Heart left ventricle (tissue), 16 donors: ENCODE results near the gene SLC66A2. TPM values are rescaled to one million over a fixed set of nuclear protein-coding genes. Genes with fewer than 3 reads are reported as not detected.
"Not testable (repeated sequence)": the region's sequence is repeated elsewhere in the genome, so short reads cannot be mapped to it uniquely, and the experiment has no call there.

ENCODE experiments used
- ATAC-seq, 4 donors: fragments of 200-7000 bp; cut with Tn5 transposase; one replicate each; pipeline ENCODE4 v1.9.1; 2020 to 2022; ENCODE audit warnings: moderate library complexity in 4 of 4, mild to moderate bottlenecking in 3 of 4, moderate number of reproducible peaks in 1 of 4
- DNase-seq, 5 donors: peaks; one replicate each; pipeline ENCODE4 v3.0.0-alpha.2; 2020
- H3K27ac ChIP-seq, 12 donors: fragments of 200-600 bp; sonication (generic) in 4 of 12; one replicate each; pipeline versions ENCODE4 v1.5.0 to v1.8.0; 2016 to 2022; ENCODE audit warnings: mild to moderate bottlenecking in 2 of 12
- H3K27me3 ChIP-seq, 9 donors: fragments of 200-600 bp; sonication (generic) in 2 of 9; one replicate each; pipeline versions ENCODE4 v1.5.1 to v1.8.0; 2016 to 2022; ENCODE audit warnings: mild to moderate bottlenecking in 3 of 9
- H3K36me3 ChIP-seq, 9 donors: fragments of 200-600 bp; sonication (generic) in 2 of 9; one replicate each; pipeline versions ENCODE4 v1.5.0 to v1.8.0; 2018 to 2022; ENCODE audit warnings: mild to moderate bottlenecking in 2 of 9
- H3K4me1 ChIP-seq, 12 donors: fragments of 200-600 bp; sonication (generic) in 4 of 12; one replicate each; pipeline versions ENCODE4 v1.5.0 to v1.8.0; 2016 to 2022; ENCODE audit warnings: mild to moderate bottlenecking in 3 of 12
- H3K4me3 ChIP-seq, 12 donors: fragments of 200-600 bp; sonication (generic) in 4 of 12; one replicate each; pipeline versions ENCODE4 v1.5.0 to v1.8.0; 2017 to 2022; ENCODE audit warnings: mild to moderate bottlenecking in 9 of 12, moderate library complexity in 4 of 12
- H3K9me3 ChIP-seq, 12 donors: fragments of 200-600 bp; sonication (generic) in 4 of 12; one replicate each; pipeline versions ENCODE4 v1.5.0 to v1.8.0; 2016 to 2022; ENCODE audit warnings: mild to moderate bottlenecking in 1 of 12
- CTCF ChIP-seq, 12 donors: fragments of 200-600 bp; sonication (generic) in 4 of 12; IDR thresholded peaks; one replicate each; pipeline versions ENCODE4 v1.5.0 to v1.8.0; 2018 to 2022; ENCODE audit warnings: antibody characterized with exemption in 12 of 12, mild to moderate bottlenecking in 5 of 12
- POLR2A ChIP-seq, 2 donors: fragments of 450-650 bp; IDR thresholded peaks; one replicate each; pipeline ENCODE4 v1.6.1; 2017; ENCODE audit warnings: antibody characterized with exemption in 2 of 2, mild to moderate bottlenecking in 2 of 2, moderate library complexity in 2 of 2
- WGBS, 4 donors: extraction: QIAGEN DNeasy Blood & Tissue Kit in 2 of 4; methylation state at CpG; one replicate each; pipeline versions ENCODE4 v1.1.5 to v1.1.7; 2013 to 2018; 5-methylcytosine and 5-hydroxymethylcytosine counted together
- intact Hi-C, 10 donors: fragments of 100-400 bp; cut with DNase I; formaldehyde crosslinking; loops; one replicate each; pipeline versions ENCODE4 v1.11.1 to v1.14.2; 2022
- polyA plus RNA-seq, 2 donors: library from polyadenylated mRNA; stranded (reverse); fragments of 200-250 nt; gene quantifications; one replicate each; pipeline ENCODE4 v1.2.3, GENCODE V29; 2013
- total RNA-seq, 9 donors: library from RNA; depleted of rRNA in 2 of 9; stranded (reverse); fragments of >200 nt in 2 of 9; fragmentation: NEBNext Ultra II Directional in 3 of 9; extraction: Animal tissue kit (Norgen Biotek cat#: 25700) in 3 of 9; gene quantifications; one replicate each; pipeline versions ENCODE4 v1.1.0 to v1.2.4, GENCODE V29; 2016 to 2023
- donor health status: ischemic (EF 13 %, LVEDD 7.1; RV severe dilation, severe dysfunction).
- donor health status: healthy with polysubstance abuse.
- donor health status: DM: no; HTN: yes; CAD: no.
- donor health status: DM: no; HTN: no; CAD: no.
- donor health status: ischemic (EF 25% LVEDD 6.9; RV normal size, moderate dysfunction).
- donor health status: ischemic (EF 25% LVEDD 5.7; RV mildly dilated, moderate dysfunction).
- donor health status: healthy.
- donor health status: DM: yes; HTN: yes; CAD: no.
- donor health status: ischemic (EF 35%, LVEDD 5.7; RV mildly dilated, moderate dysfunction).
- donor health status: nonischemic (EF 11% LVEDD 7.7; RV severe dilation, severe dysfunction).
- donor health status: DM: yes; HTN: yes; CAD: no.
- donor health status: PGD.
- donor health status: ischemic (EF 29% LVEDD 5.4; RV normal size, mild dysfunction).
- donor health status: nonischemic (EF 23%, LVEDD 6.1; RV moderate dilation, normal function).

Gene SLC66A2
- total and polyA plus RNA-seq, 11 donors: 19.7 to 33.4 (median 26.6) TPM

GRCh38 chr18:79879566-79879965 lies 71.9 kb downstream of the SLC66A2 start:
- Histone ChIP-seq H3K9me3 (peaks cover 0 to 4% (median 0%) of the 10 kb centered on the region in 12 donors), H3K4me1 (no peaks in the 10 kb centered on the region), H3K27me3 (peaks cover 0 to 8% (median 0%) of the 10 kb centered on the region in 9 donors), H3K4me3 (no peak overlapping the region), H3K27ac (no peak overlapping the region), H3K36me3 (no peaks in the 10 kb centered on the region)
- 85 to 91% (median 89%) methylated on average over 12 of the region's 12 CpGs for WGBS, 4 donors
- ATAC-seq (no peak), DNase-seq (no peak)
- TF ChIP-seq CTCF (IDR thresholded peaks at IDR 0.05) (no peak), POLR2A (IDR thresholded peaks at IDR 0.05) (no peak)
- intact Hi-C loops: no loop called here

- TF ChIP-seq CTCF (IDR thresholded peaks at IDR 0.05) (no peak), POLR2A (IDR thresholded peaks at IDR 0.05) (no peak)
- no peak for DNase-seq
- H3K36me3 ChIP-seq: no peaks in the 10 kb centered on the region
- no peak overlapping the region for H3K27ac ChIP-seq
- H3K9me3 ChIP-seq: peaks cover 0 to 4% (median 0%) of the 10 kb centered on the region in 12 donors
- no peaks in the 10 kb centered on the region for H3K4me1 ChIP-seq
- WGBS, 4 donors: 82 to 89% (median 84%) methylated on average over 18 to 20 of the region's 20 CpGs
- H3K27me3 ChIP-seq: peaks cover 0 to 15% (median 5%) of the 10 kb centered on the region in 9 donors
- ATAC-seq: no peak
- H3K4me3 ChIP-seq: no peak overlapping the region
- intact Hi-C loops: no loop called here
These were observed 72.6 kb downstream of the SLC66A2 start for GRCh38 chr18:79878741-79879378.

GRCh38 chr18:79878246-79878645 lies 73.2 kb downstream of the SLC66A2 start:
- H3K36me3 ChIP-seq, DNase-seq, H3K27ac ChIP-seq, H3K4me3 ChIP-seq, ATAC-seq, H3K4me1 ChIP-seq, intact Hi-C loops, H3K9me3 ChIP-seq: not testable (repeated sequence)
- WGBS, 4 donors: 89 to 94% (median 92%) methylated on average over 17 to 25 of the region's 25 CpGs
- H3K27me3 ChIP-seq: peaks cover 0 to 21% (median 8%) of the 10 kb centered on the region in 9 donors

GRCh38 chr18:79877163-79878091 lies 74.0 kb downstream of the SLC66A2 start:
- Histone ChIP-seq H3K4me3 (no peak overlapping the region), H3K27ac (no peak overlapping the region), H3K9me3 (peaks cover 0 to 4% (median 0%) of the 10 kb centered on the region in 12 donors), H3K27me3 (peaks cover 0 to 27% (median 12%) of the 10 kb centered on the region in 9 donors), H3K36me3 (no peaks in the 10 kb centered on the region), H3K4me1 (no peaks in the 10 kb centered on the region)
- ATAC-seq (no peak), DNase-seq (peak in 1 of 5 donors; percentile 15)
- no peak for TF ChIP-seq CTCF (IDR thresholded peaks at IDR 0.05)
- no peak for TF ChIP-seq POLR2A (IDR thresholded peaks at IDR 0.05)
- WGBS, 4 donors: 53 to 61% (median 58%) methylated on average over 33 to 38 of the region's 38 CpGs
- intact Hi-C loops: no loop called here
